ENCODE data around the gene ABCG8.
A peak's percentile ranks its signal among the peaks of the same experiment; 100 is the strongest.

Gene ABCG8

GRCh38 chr2:43898838-43899346, 60.1 kb downstream of the ABCG8 start:
- H4K8ac ChIP-seq (ENCODE audit: low read depth, low read length) = no peak overlapping the region
- no peak overlapping the region for H3K4ac ChIP-seq (ENCODE audit: low read depth, low read length)
- H3K23ac ChIP-seq (ENCODE audit: low read length) = no peak overlapping the region
- no peak overlapping the region for H2BK12ac ChIP-seq (ENCODE audit: low read length)
- DNase-seq = no peak
- no CpG with 5 or more reads among the region's 11 CpGs for WGBS (ENCODE audit: extremely low coverage, insufficient coverage, insufficient read length)
- no peak overlapping the region for H3K14ac ChIP-seq (ENCODE audit: low read length)
- no peaks in the 10 kb centered on the region for H3K27me3 ChIP-seq (ENCODE audit: insufficient read depth, low read length)
- H4K91ac ChIP-seq (ENCODE audit: low read depth, low read length) = no peak overlapping the region
- H2BK120ac ChIP-seq (ENCODE audit: insufficient read depth, low read length, poor library complexity) = no peak overlapping the region
- no peak overlapping the region for H3K4me3 ChIP-seq (ENCODE audit: low read depth, low read length)
- H3K36me3 ChIP-seq (ENCODE audit: control insufficient read depth in 1 of 2, insufficient read depth in 2 of 2, low read length in 2 of 2) = peaks cover 11 to 18% of the 10 kb centered on the region in 2 experiments
- H4K12ac ChIP-seq (ENCODE audit: low read depth, low read length) = no peak overlapping the region
- H3K27ac ChIP-seq (ENCODE audit: low read depth, low read length) = no peak overlapping the region
- H2BK5ac ChIP-seq (ENCODE audit: low read depth, low read length, poor library complexity) = no peak overlapping the region
- no peak overlapping the region for H3K9ac ChIP-seq (ENCODE audit: low read length)
- H3K9me3 ChIP-seq (ENCODE audit: insufficient read depth, low read depth, low read length) = no peaks in the 10 kb centered on the region
- H3K18ac ChIP-seq (ENCODE audit: low read length) = peak overlapping the region; percentile 22
- no peak overlapping the region for H2AK5ac ChIP-seq (ENCODE audit: low read length)
- H3K79me2 ChIP-seq (ENCODE audit: control insufficient read depth, insufficient read depth, low read length, poor library complexity) = no peaks in the 10 kb centered on the region
- H2AFZ ChIP-seq (ENCODE audit: insufficient read depth, low read length, poor library complexity) = no peak overlapping the region
- H3K79me1 ChIP-seq (ENCODE audit: low read length) = no peaks in the 10 kb centered on the region
- no peak overlapping the region for H3K4me2 ChIP-seq (ENCODE audit: low read length)
- no peaks in the 10 kb centered on the region for H3K4me1 ChIP-seq (ENCODE audit: control insufficient read depth in 1 of 2, insufficient read depth in 2 of 2, low read length in 2 of 2)

- H3K4me2 ChIP-seq (ENCODE audit: low read length) = no peak overlapping the region
- H2AK5ac ChIP-seq (ENCODE audit: low read length) = no peak overlapping the region
- H3K9ac ChIP-seq (ENCODE audit: low read length) = no peak overlapping the region
- H3K23ac ChIP-seq (ENCODE audit: low read length) = no peak overlapping the region
- H3K4ac ChIP-seq (ENCODE audit: low read depth, low read length) = no peak overlapping the region
- WGBS (ENCODE audit: extremely low coverage, insufficient coverage, insufficient read length) = no CpG with 5 or more reads among the region's 2 CpGs
- H3K27me3 ChIP-seq (ENCODE audit: insufficient read depth, low read length) = no peaks in the 10 kb centered on the region
- H2BK12ac ChIP-seq (ENCODE audit: low read length) = no peak overlapping the region
- no peak overlapping the region for H3K18ac ChIP-seq (ENCODE audit: low read length)
- H3K79me1 ChIP-seq (ENCODE audit: low read length) = no peaks in the 10 kb centered on the region
- no peaks in the 10 kb centered on the region for H3K79me2 ChIP-seq (ENCODE audit: control insufficient read depth, insufficient read depth, low read length, poor library complexity)
- H3K4me3 ChIP-seq (ENCODE audit: low read depth, low read length) = no peak overlapping the region
- no peak overlapping the region for H4K12ac ChIP-seq (ENCODE audit: low read depth, low read length)
- H3K4me1 ChIP-seq (ENCODE audit: control insufficient read depth in 1 of 2, insufficient read depth in 2 of 2, low read length in 2 of 2) = no peaks in the 10 kb centered on the region
- no peak overlapping the region for H4K91ac ChIP-seq (ENCODE audit: low read depth, low read length)
- DNase-seq = no peak
- H3K27ac ChIP-seq (ENCODE audit: low read depth, low read length) = no peak overlapping the region
- no peak overlapping the region for H2AFZ ChIP-seq (ENCODE audit: insufficient read depth, low read length, poor library complexity)
- no peak overlapping the region for H4K8ac ChIP-seq (ENCODE audit: low read depth, low read length)
- H3K9me3 ChIP-seq (ENCODE audit: insufficient read depth, low read depth, low read length) = no peaks in the 10 kb centered on the region
- H3K36me3 ChIP-seq (ENCODE audit: control insufficient read depth in 1 of 2, insufficient read depth in 2 of 2, low read length in 2 of 2) = peaks cover 12 to 20% of the 10 kb centered on the region in 2 experiments
- H2BK5ac ChIP-seq (ENCODE audit: low read depth, low read length, poor library complexity) = no peak overlapping the region
- no peak overlapping the region for H3K14ac ChIP-seq (ENCODE audit: low read length)
- H2BK120ac ChIP-seq (ENCODE audit: insufficient read depth, low read length, poor library complexity) = no peak overlapping the region
These were observed 60.8 kb downstream of the ABCG8 start for GRCh38 chr2:43899589-43899988.

GRCh38 chr2:43905371-43905803, 66.6 kb downstream of the ABCG8 start:
- Histone ChIP-seq H2AFZ (ENCODE audit: insufficient read depth, low read length, poor library complexity) (no peak overlapping the region), H2BK12ac (ENCODE audit: low read length) (no peak overlapping the region), H3K18ac (ENCODE audit: low read length) (no peak overlapping the region), H3K14ac (ENCODE audit: low read length) (no peak overlapping the region), H3K79me1 (ENCODE audit: low read length) (no peaks in the 10 kb centered on the region), H2BK5ac (ENCODE audit: low read depth, low read length, poor library complexity) (no peak overlapping the region), H4K91ac (ENCODE audit: low read depth, low read length) (no peak overlapping the region), H3K23ac (ENCODE audit: low read length) (no peak overlapping the region), H3K9ac (ENCODE audit: low read length) (no peak overlapping the region), H3K4me2 (ENCODE audit: low read length) (no peak overlapping the region), H4K8ac (ENCODE audit: low read depth, low read length) (no peak overlapping the region), H2BK120ac (ENCODE audit: insufficient read depth, low read length, poor library complexity) (no peak overlapping the region), H3K79me2 (ENCODE audit: control insufficient read depth, insufficient read depth, low read length, poor library complexity) (no peaks in the 10 kb centered on the region), H3K9me3 (ENCODE audit: insufficient read depth, low read depth, low read length) (no peaks in the 10 kb centered on the region), H2AK5ac (ENCODE audit: low read length) (no peak overlapping the region), H3K27ac (ENCODE audit: low read depth, low read length) (no peak overlapping the region), H3K27me3 (ENCODE audit: insufficient read depth, low read length) (no peaks in the 10 kb centered on the region), H3K4me1 (ENCODE audit: control insufficient read depth in 1 of 2, insufficient read depth in 2 of 2, low read length in 2 of 2) (no peaks in the 10 kb centered on the region), H4K12ac (ENCODE audit: low read depth, low read length) (no peak overlapping the region), H3K4me3 (ENCODE audit: low read depth, low read length) (no peak overlapping the region), H3K36me3 (ENCODE audit: control insufficient read depth in 1 of 2, insufficient read depth in 2 of 2, low read length in 2 of 2) (peaks cover 10 to 18% of the 10 kb centered on the region in 2 experiments), H3K4ac (ENCODE audit: low read depth, low read length) (no peak overlapping the region)
- no CpG with 5 or more reads among the region's 11 CpGs for WGBS (ENCODE audit: extremely low coverage, insufficient coverage, insufficient read length)
- peak; percentile 26 to 88 for DNase-seq

- H2BK120ac ChIP-seq (ENCODE audit: insufficient read depth, low read length, poor library complexity) = no peak overlapping the region
- H2BK12ac ChIP-seq (ENCODE audit: low read length) = no peak overlapping the region
- H4K8ac ChIP-seq (ENCODE audit: low read depth, low read length) = no peak overlapping the region
- H3K4me1 ChIP-seq (ENCODE audit: control insufficient read depth in 1 of 2, insufficient read depth in 2 of 2, low read length in 2 of 2) = no peaks in the 10 kb centered on the region
- H3K27ac ChIP-seq (ENCODE audit: low read depth, low read length) = no peak overlapping the region
- H4K91ac ChIP-seq (ENCODE audit: low read depth, low read length) = no peak overlapping the region
- DNase-seq = peak in 1 of 2 donors; percentile 72
- no peak overlapping the region for H4K12ac ChIP-seq (ENCODE audit: low read depth, low read length)
- no peaks in the 10 kb centered on the region for H3K79me2 ChIP-seq (ENCODE audit: control insufficient read depth, insufficient read depth, low read length, poor library complexity)
- no peak overlapping the region for H3K4me3 ChIP-seq (ENCODE audit: low read depth, low read length)
- no peak overlapping the region for H3K18ac ChIP-seq (ENCODE audit: low read length)
- H3K4ac ChIP-seq (ENCODE audit: low read depth, low read length) = no peak overlapping the region
- H3K14ac ChIP-seq (ENCODE audit: low read length) = no peak overlapping the region
- no peaks in the 10 kb centered on the region for H3K9me3 ChIP-seq (ENCODE audit: insufficient read depth, low read depth, low read length)
- H2AFZ ChIP-seq (ENCODE audit: insufficient read depth, low read length, poor library complexity) = no peak overlapping the region
- no peak overlapping the region for H2AK5ac ChIP-seq (ENCODE audit: low read length)
- H3K23ac ChIP-seq (ENCODE audit: low read length) = no peak overlapping the region
- no peak overlapping the region for H2BK5ac ChIP-seq (ENCODE audit: low read depth, low read length, poor library complexity)
- WGBS (ENCODE audit: extremely low coverage, insufficient coverage, insufficient read length) = no CpG with 5 or more reads among the region's 5 CpGs
- peaks cover 10 to 18% of the 10 kb centered on the region in 2 experiments for H3K36me3 ChIP-seq (ENCODE audit: control insufficient read depth in 1 of 2, insufficient read depth in 2 of 2, low read length in 2 of 2)
- no peaks in the 10 kb centered on the region for H3K27me3 ChIP-seq (ENCODE audit: insufficient read depth, low read length)
- no peak overlapping the region for H3K4me2 ChIP-seq (ENCODE audit: low read length)
- H3K9ac ChIP-seq (ENCODE audit: low read length) = no peak overlapping the region
- no peaks in the 10 kb centered on the region for H3K79me1 ChIP-seq (ENCODE audit: low read length)
These were observed 67.1 kb downstream of the ABCG8 start for GRCh38 chr2:43905871-43906270.
